Prostate gland (tissue), 2 donors: ENCODE data around the gene TMEM123.

ENCODE experiments used
- POLR2A ChIP-seq: fragments of 450-650 bp; IDR thresholded peaks from one replicate; pipeline ENCODE4 v1.6.1; 2016; ENCODE audit warnings: antibody characterized with exemption, mild to moderate bottlenecking
- TF ChIP-seq, protein P1 (sequence below), 4 experiments: fragments of 200-600 bp in 2 of 4; fragments of 450-650 bp in 2 of 4; sonication (generic) in 2 of 4; IDR thresholded peaks; 1 replicate in 3 of 4; 2 replicates in 1 of 4; pipeline ENCODE4 v1.5.1; 2016 to 2019; ENCODE audit warnings: antibody characterized with exemption in 4 of 4, mild to moderate bottlenecking in 2 of 4, moderate library complexity in 2 of 4

DNA sequence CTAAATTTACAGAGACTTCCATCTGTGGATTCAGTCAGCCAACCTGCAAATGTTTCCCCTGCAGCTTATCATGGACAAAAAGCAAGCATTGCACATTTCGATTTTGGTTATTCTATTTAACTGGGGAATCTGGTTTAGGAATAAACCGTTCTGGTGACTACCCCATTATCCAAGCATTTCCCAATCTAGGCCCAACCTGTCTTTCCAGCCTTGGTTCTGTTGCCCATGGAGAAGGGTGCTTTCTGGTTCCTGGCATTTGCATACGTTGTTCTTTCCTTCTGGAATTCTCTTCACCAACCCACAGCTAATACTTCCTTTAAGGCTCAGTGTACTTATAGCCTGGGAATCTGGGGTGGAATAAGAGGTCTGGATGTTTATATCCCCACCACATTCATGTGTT, 1.4 kb upstream of the TMEM123 start:
- TF ChIP-seq, protein P1, sequence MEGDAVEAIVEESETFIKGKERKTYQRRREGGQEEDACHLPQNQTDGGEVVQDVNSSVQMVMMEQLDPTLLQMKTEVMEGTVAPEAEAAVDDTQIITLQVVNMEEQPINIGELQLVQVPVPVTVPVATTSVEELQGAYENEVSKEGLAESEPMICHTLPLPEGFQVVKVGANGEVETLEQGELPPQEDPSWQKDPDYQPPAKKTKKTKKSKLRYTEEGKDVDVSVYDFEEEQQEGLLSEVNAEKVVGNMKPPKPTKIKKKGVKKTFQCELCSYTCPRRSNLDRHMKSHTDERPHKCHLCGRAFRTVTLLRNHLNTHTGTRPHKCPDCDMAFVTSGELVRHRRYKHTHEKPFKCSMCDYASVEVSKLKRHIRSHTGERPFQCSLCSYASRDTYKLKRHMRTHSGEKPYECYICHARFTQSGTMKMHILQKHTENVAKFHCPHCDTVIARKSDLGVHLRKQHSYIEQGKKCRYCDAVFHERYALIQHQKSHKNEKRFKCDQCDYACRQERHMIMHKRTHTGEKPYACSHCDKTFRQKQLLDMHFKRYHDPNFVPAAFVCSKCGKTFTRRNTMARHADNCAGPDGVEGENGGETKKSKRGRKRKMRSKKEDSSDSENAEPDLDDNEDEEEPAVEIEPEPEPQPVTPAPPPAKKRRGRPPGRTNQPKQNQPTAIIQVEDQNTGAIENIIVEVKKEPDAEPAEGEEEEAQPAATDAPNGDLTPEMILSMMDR (IDR thresholded peaks at IDR 0.05) = no peak
- TF ChIP-seq POLR2A = no peak
